Activated CD4-positive, alpha-beta T cell treated with anti-CD3 and anti-CD28 coated beads, Interleukin-2, amount 10 ng/mL, durations not matched to agents 7 days and 5 days (primary cell): ENCODE measurements around the gene LRP1. TPM values are rescaled to one million over a fixed set of nuclear protein-coding genes. Genes with fewer than 3 reads are reported as not detected.

Source experiments
- CTCF ChIA-PET: fragments of 350-600 bp; sonication (Branson Sonifier 250); formaldehyde crosslinking; loops from one replicate; lab custom pipeline; 2021; ENCODE audit warnings: antibody characterized with exemption; lab: Charles Lee
- POLR2A ChIA-PET: fragments of 350-600 bp; sonication (Branson Sonifier 250); formaldehyde crosslinking; loops from one replicate; lab custom pipeline; 2021; ENCODE audit warnings: antibody characterized with exemption; lab: Charles Lee
- DNase-seq: peaks from one replicate; pipeline ENCODE4 v3.0.0-alpha.2; 2020
- H3K27ac Mint-ChIP-seq: one replicate; pipeline ENCODE4 v1.8.0; 2021; ENCODE audit warnings: mild to moderate bottlenecking, moderate library complexity, mixed read lengths
- H3K27me3 Mint-ChIP-seq: one replicate; pipeline ENCODE4 v1.8.0; 2021; ENCODE audit warnings: mixed read lengths
- H3K36me3 Mint-ChIP-seq: one replicate; pipeline ENCODE4 v1.8.0; 2021; ENCODE audit warnings: low read depth, mixed read lengths
- H3K4me1 Mint-ChIP-seq: one replicate; pipeline ENCODE4 v1.8.0; 2021; ENCODE audit warnings: mixed read lengths
- H3K4me3 Mint-ChIP-seq: one replicate; pipeline ENCODE4 v1.8.0; 2021; ENCODE audit warnings: mild to moderate bottlenecking, moderate library complexity, mixed read lengths
- H3K9me3 Mint-ChIP-seq: one replicate; pipeline ENCODE4 v1.8.0; 2021; ENCODE audit warnings: mixed read lengths
- total RNA-seq, 2 experiments: library from RNA; stranded (reverse); gene quantifications; one replicate each; pipeline ENCODE4 v1.2.3, GENCODE V29; 2021

Gene LRP1
- total RNA-seq, 2 experiments from 2014 or later = 0.94 TPM

- no peaks in the 10 kb centered on the region for H3K27me3 Mint-ChIP-seq
- peaks cover 3% of the 10 kb centered on the region for H3K4me1 Mint-ChIP-seq
- no peak for DNase-seq
- no peak overlapping the region for H3K4me3 Mint-ChIP-seq
- CTCF ChIA-PET = interaction anchor here (0.8 to 1.9 kb wide), 10 partner anchors 12 to 186 kb away, joined by 3 to 7 read pairs (median 4); partner anchors contain the start of gene STAT6
- POLR2A ChIA-PET = interaction anchor here (0.7 kb wide), 1 partner anchor 14 kb away, joined by 4 read pairs; no protein-coding TSS in a partner anchor
- H3K27ac Mint-ChIP-seq = no peak overlapping the region
- no peaks in the 10 kb centered on the region for H3K36me3 Mint-ChIP-seq
- H3K9me3 Mint-ChIP-seq = no peaks in the 10 kb centered on the region
Observed at GRCh38 chr12:57187222-57188089, 59.2 kb downstream of the LRP1 start.

GRCh38 chr12:57188090-57188425 lies 59.8 kb downstream of the LRP1 start:
- Mint-ChIP-seq H3K27ac (no peak overlapping the region), H3K9me3 (no peaks in the 10 kb centered on the region), H3K36me3 (no peaks in the 10 kb centered on the region), H3K4me3 (no peak overlapping the region), H3K27me3 (no peaks in the 10 kb centered on the region), H3K4me1 (peaks cover under 1% of the 10 kb centered on the region)
- ChIA-PET POLR2A (interaction anchor here (0.6 kb wide), 1 partner anchor 1322 kb away, joined by 13 read pairs; no protein-coding TSS in a partner anchor), CTCF (interaction anchor here (1.0 to 1.9 kb wide), 7 partner anchors 12 to 122 kb away, joined by 3 to 7 read pairs (median 4); partner anchors contain the start of gene STAT6)
- DNase-seq = no peak

- no peak for DNase-seq
- POLR2A ChIA-PET = no interaction called here
- H3K4me1 Mint-ChIP-seq = no peaks in the 10 kb centered on the region
- H3K4me3 Mint-ChIP-seq = no peak overlapping the region
- no peaks in the 10 kb centered on the region for H3K27me3 Mint-ChIP-seq
- H3K36me3 Mint-ChIP-seq = no peaks in the 10 kb centered on the region
- CTCF ChIA-PET = interaction anchor here (1.1 to 2.7 kb wide), 4 partner anchors 9 to 39 kb away, joined by 3 to 10 read pairs (median 4); partner anchors contain the start of gene SHMT2
- H3K9me3 Mint-ChIP-seq = no peaks in the 10 kb centered on the region
- H3K27ac Mint-ChIP-seq = no peak overlapping the region
Observed at GRCh38 chr12:57190037-57190436, 61.8 kb downstream of the LRP1 start.

- POLR2A ChIA-PET = no interaction called here
- Mint-ChIP-seq H3K4me3 (no peak overlapping the region), H3K27ac (no peak overlapping the region), H3K36me3 (no peaks in the 10 kb centered on the region), H3K4me1 (no peaks in the 10 kb centered on the region), H3K9me3 (no peaks in the 10 kb centered on the region), H3K27me3 (no peaks in the 10 kb centered on the region)
- DNase-seq = no peak
- CTCF ChIA-PET = interaction anchor here (1.2 to 2.7 kb wide), 4 partner anchors 10 to 38 kb away, joined by 3 to 10 read pairs (median 4); partner anchors contain the start of gene SHMT2
Observed at GRCh38 chr12:57190821-57191220, 62.5 kb downstream of the LRP1 start.

- ChIA-PET POLR2A (no interaction called here), CTCF (interaction anchor here (0.6 to 2.7 kb wide), 5 partner anchors 11 to 79 kb away, joined by 3 to 10 read pairs (median 4); partner anchors contain the start of gene SHMT2)
- DNase-seq = no peak
- Mint-ChIP-seq H3K9me3 (no peaks in the 10 kb centered on the region), H3K27ac (no peak overlapping the region), H3K27me3 (no peaks in the 10 kb centered on the region), H3K4me1 (no peaks in the 10 kb centered on the region), H3K36me3 (no peaks in the 10 kb centered on the region), H3K4me3 (no peak overlapping the region)
Observed at GRCh38 chr12:57191410-57191809, 63.1 kb downstream of the LRP1 start.

GRCh38 chr12:57192920-57193319 lies 64.6 kb downstream of the LRP1 start:
- Mint-ChIP-seq H3K27ac (no peak overlapping the region), H3K27me3 (no peaks in the 10 kb centered on the region), H3K4me1 (no peaks in the 10 kb centered on the region), H3K9me3 (no peaks in the 10 kb centered on the region), H3K4me3 (no peak overlapping the region), H3K36me3 (no peaks in the 10 kb centered on the region)
- CTCF ChIA-PET = interaction anchor here (0.6 to 1.5 kb wide), 3 partner anchors 10 to 427 kb away, joined by 4 to 7 read pairs (median 5); no protein-coding TSS in a partner anchor
- POLR2A ChIA-PET = no interaction called here
- no peak for DNase-seq

GRCh38 chr12:57193706-57194245 lies 65.5 kb downstream of the LRP1 start:
- H3K27me3 Mint-ChIP-seq = no peaks in the 10 kb centered on the region
- no peaks in the 10 kb centered on the region for H3K4me1 Mint-ChIP-seq
- no peaks in the 10 kb centered on the region for H3K9me3 Mint-ChIP-seq
- ChIA-PET CTCF (interaction anchor here (1.1 to 1.5 kb wide), 2 partner anchors 11 to 20 kb away, joined by 5 to 7 read pairs; no protein-coding TSS in a partner anchor), POLR2A (no interaction called here)
- no peak overlapping the region for H3K4me3 Mint-ChIP-seq
- H3K27ac Mint-ChIP-seq = no peak overlapping the region
- no peaks in the 10 kb centered on the region for H3K36me3 Mint-ChIP-seq
- no peak for DNase-seq

GRCh38 chr12:57194253-57194652 lies 66.0 kb downstream of the LRP1 start:
- H3K4me1 Mint-ChIP-seq = no peaks in the 10 kb centered on the region
- no peaks in the 10 kb centered on the region for H3K9me3 Mint-ChIP-seq
- H3K4me3 Mint-ChIP-seq = no peak overlapping the region
- no peak overlapping the region for H3K27ac Mint-ChIP-seq
- ChIA-PET CTCF (interaction anchor here (1.5 kb wide), 1 partner anchor 11 kb away, joined by 5 read pairs; no protein-coding TSS in a partner anchor), POLR2A (no interaction called here)
- H3K36me3 Mint-ChIP-seq = no peaks in the 10 kb centered on the region
- no peak for DNase-seq
- no peaks in the 10 kb centered on the region for H3K27me3 Mint-ChIP-seq

- no peaks in the 10 kb centered on the region for H3K36me3 Mint-ChIP-seq
- ChIA-PET POLR2A (no interaction called here), CTCF (no interaction called here)
- H3K4me3 Mint-ChIP-seq = no peak overlapping the region
- DNase-seq = no peak
- H3K27ac Mint-ChIP-seq = peak overlapping the region; percentile 22
- H3K27me3 Mint-ChIP-seq = no peaks in the 10 kb centered on the region
- no peaks in the 10 kb centered on the region for H3K9me3 Mint-ChIP-seq
- H3K4me1 Mint-ChIP-seq = no peaks in the 10 kb centered on the region
Observed at GRCh38 chr12:57195186-57195585, 66.9 kb downstream of the LRP1 start.

- no peak for DNase-seq
- ChIA-PET CTCF (interaction anchor here (2.4 kb wide), 1 partner anchor 18 kb away, joined by 13 read pairs; no protein-coding TSS in a partner anchor), POLR2A (no interaction called here)
- no peaks in the 10 kb centered on the region for H3K27me3 Mint-ChIP-seq
- no peak overlapping the region for H3K4me3 Mint-ChIP-seq
- no peaks in the 10 kb centered on the region for H3K4me1 Mint-ChIP-seq
- no peak overlapping the region for H3K27ac Mint-ChIP-seq
- no peaks in the 10 kb centered on the region for H3K9me3 Mint-ChIP-seq
- H3K36me3 Mint-ChIP-seq = no peaks in the 10 kb centered on the region
Observed at GRCh38 chr12:57195611-57196371, 67.5 kb downstream of the LRP1 start.

- no peak for DNase-seq
- no peak overlapping the region for H3K27ac Mint-ChIP-seq
- CTCF ChIA-PET = interaction anchor here (0.8 to 2.4 kb wide), 5 partner anchors 17 to 46 kb away, joined by 3 to 13 read pairs (median 3); no protein-coding TSS in a partner anchor
- POLR2A ChIA-PET = interaction anchor here (0.6 kb wide), 1 partner anchor 44 kb away, joined by 3 read pairs; no protein-coding TSS in a partner anchor
- no peaks in the 10 kb centered on the region for H3K36me3 Mint-ChIP-seq
- no peaks in the 10 kb centered on the region for H3K4me1 Mint-ChIP-seq
- H3K27me3 Mint-ChIP-seq = no peaks in the 10 kb centered on the region
- no peak overlapping the region for H3K4me3 Mint-ChIP-seq
- H3K9me3 Mint-ChIP-seq = no peaks in the 10 kb centered on the region
Observed at GRCh38 chr12:57196439-57196838, 68.2 kb downstream of the LRP1 start.

- Mint-ChIP-seq H3K36me3 (no peaks in the 10 kb centered on the region), H3K4me3 (no peak overlapping the region), H3K27me3 (no peaks in the 10 kb centered on the region), H3K9me3 (no peaks in the 10 kb centered on the region), H3K4me1 (no peaks in the 10 kb centered on the region), H3K27ac (no peak overlapping the region)
- ChIA-PET CTCF (interaction anchor here (0.8 to 2.4 kb wide), 5 partner anchors 17 to 46 kb away, joined by 3 to 13 read pairs (median 3); no protein-coding TSS in a partner anchor), POLR2A (interaction anchor here (0.6 kb wide), 1 partner anchor 44 kb away, joined by 3 read pairs; no protein-coding TSS in a partner anchor)
- no peak for DNase-seq
Observed at GRCh38 chr12:57196956-57197355, 68.7 kb downstream of the LRP1 start.
